ENCODE data around the gene HSDL1.

DNA sequence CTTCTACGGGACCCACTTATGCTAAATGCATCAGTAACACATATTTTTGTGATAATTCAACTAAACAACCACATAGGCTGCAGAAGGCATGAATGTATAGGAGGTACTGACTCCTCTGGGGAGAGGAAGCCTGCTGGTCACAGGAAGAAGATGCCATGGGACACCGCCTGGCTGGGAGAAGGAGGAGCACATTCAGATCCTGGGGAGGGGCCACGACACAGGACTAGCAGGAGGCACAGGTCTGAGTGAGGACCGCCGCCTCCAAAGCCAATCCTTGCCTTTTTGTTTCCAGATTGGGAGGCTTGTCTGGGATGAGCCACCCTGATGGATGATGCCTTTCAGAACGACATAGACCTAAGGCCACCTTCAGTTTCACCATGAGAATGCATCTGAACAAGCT lies 62.9 kb downstream of the HSDL1 start:
- TF ChIP-seq, protein P1, sequence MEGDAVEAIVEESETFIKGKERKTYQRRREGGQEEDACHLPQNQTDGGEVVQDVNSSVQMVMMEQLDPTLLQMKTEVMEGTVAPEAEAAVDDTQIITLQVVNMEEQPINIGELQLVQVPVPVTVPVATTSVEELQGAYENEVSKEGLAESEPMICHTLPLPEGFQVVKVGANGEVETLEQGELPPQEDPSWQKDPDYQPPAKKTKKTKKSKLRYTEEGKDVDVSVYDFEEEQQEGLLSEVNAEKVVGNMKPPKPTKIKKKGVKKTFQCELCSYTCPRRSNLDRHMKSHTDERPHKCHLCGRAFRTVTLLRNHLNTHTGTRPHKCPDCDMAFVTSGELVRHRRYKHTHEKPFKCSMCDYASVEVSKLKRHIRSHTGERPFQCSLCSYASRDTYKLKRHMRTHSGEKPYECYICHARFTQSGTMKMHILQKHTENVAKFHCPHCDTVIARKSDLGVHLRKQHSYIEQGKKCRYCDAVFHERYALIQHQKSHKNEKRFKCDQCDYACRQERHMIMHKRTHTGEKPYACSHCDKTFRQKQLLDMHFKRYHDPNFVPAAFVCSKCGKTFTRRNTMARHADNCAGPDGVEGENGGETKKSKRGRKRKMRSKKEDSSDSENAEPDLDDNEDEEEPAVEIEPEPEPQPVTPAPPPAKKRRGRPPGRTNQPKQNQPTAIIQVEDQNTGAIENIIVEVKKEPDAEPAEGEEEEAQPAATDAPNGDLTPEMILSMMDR (conservative IDR thresholded peaks at IDR 0.05 in 1 of 2, IDR thresholded peaks at IDR 0.05 in 1 of 2; ENCODE audit: low read depth in 1 of 2, low read length in 2 of 2): no peak
- no peak for TF ChIP-seq EZH2 (IDR thresholded peaks at IDR 0.05; ENCODE audit: low read length, missing control alignments)

All from fibroblast of lung (primary cell).